ENCODE measurements around the gene SEMA7A. TPM values are rescaled to one million over a fixed set of nuclear protein-coding genes. Genes with fewer than 3 reads are reported as not detected.
"Not testable (repeated sequence)": the region's sequence is repeated elsewhere in the genome, so short reads cannot be mapped to it uniquely, and the experiment has no call there.

The SEMA7A gene
- total RNA-seq, 1 experiment from 2014 or later, result 74.8 TPM

GRCh38 chr15:74460298-74460697 lies 26.5 kb upstream of the SEMA7A start:
- peaks cover 19% of the 10 kb centered on the region for H3K36me3 Mint-ChIP-seq (ENCODE audit: insufficient read depth, unreplicated experiment)
- intact Hi-C loops (cut with micrococcal nuclease; ENCODE audit: unreplicated experiment), result loop anchor here (2.0 kb wide), 1 partner anchor 87 kb away; no protein-coding TSS in a partner anchor
- no peak for TF ChIP-seq CTCF (IDR thresholded peaks at IDR 0.05; ENCODE audit: unreplicated experiment)
- H3K4me1 Mint-ChIP-seq (ENCODE audit: low read depth, unreplicated experiment), result peaks cover 26% of the 10 kb centered on the region
- no TSS peak for BruUV-seq (replicated peaks)
- H3K27ac Mint-ChIP-seq (ENCODE audit: unreplicated experiment), result peak overlapping the region; percentile 2
- no peaks in the 10 kb centered on the region for H3K27me3 Mint-ChIP-seq (ENCODE audit: unreplicated experiment)
- H3K9me3 Mint-ChIP-seq (ENCODE audit: low read depth, unreplicated experiment), result peaks cover 9% of the 10 kb centered on the region
- no peak for DNase-seq
- CTCF ChIA-PET, result interaction anchor here (0.6 to 1.8 kb wide), 5 partner anchors 12 to 148 kb away, joined by 3 to 6 read pairs (median 3); no protein-coding TSS in a partner anchor
- H3K4me3 Mint-ChIP-seq (ENCODE audit: low read depth, unreplicated experiment), result peak overlapping the region; percentile 66

GRCh38 chr15:74459798-74460197 lies 26.0 kb upstream of the SEMA7A start:
- DNase-seq; H3K27ac Mint-ChIP-seq (ENCODE audit: unreplicated experiment); H3K27me3 Mint-ChIP-seq (ENCODE audit: unreplicated experiment); BruUV-seq (replicated peaks); H3K9me3 Mint-ChIP-seq (ENCODE audit: low read depth, unreplicated experiment): not testable (repeated sequence)
- intact Hi-C loops (cut with micrococcal nuclease; ENCODE audit: unreplicated experiment), result loop anchor here (2.0 kb wide), 1 partner anchor 87 kb away; no protein-coding TSS in a partner anchor
- Mint-ChIP-seq H3K36me3 (ENCODE audit: insufficient read depth, unreplicated experiment) (peaks cover 19% of the 10 kb centered on the region), H3K4me3 (ENCODE audit: low read depth, unreplicated experiment) (peak overlapping the region; percentile 66), H3K4me1 (ENCODE audit: low read depth, unreplicated experiment) (peaks cover 26% of the 10 kb centered on the region)
- CTCF ChIA-PET, result interaction anchor here (0.7 kb wide), 1 partner anchor 509 kb away, joined by 6 read pairs; no protein-coding TSS in a partner anchor

- no peak for TF ChIP-seq CTCF (IDR thresholded peaks at IDR 0.05; ENCODE audit: unreplicated experiment)
- no peak overlapping the region for H3K27ac Mint-ChIP-seq (ENCODE audit: unreplicated experiment)
- intact Hi-C loops (cut with micrococcal nuclease; ENCODE audit: unreplicated experiment), result no loop called here
- no peak overlapping the region for H3K4me3 Mint-ChIP-seq (ENCODE audit: low read depth, unreplicated experiment)
- peaks cover 26% of the 10 kb centered on the region for H3K4me1 Mint-ChIP-seq (ENCODE audit: low read depth, unreplicated experiment)
- BruUV-seq (replicated peaks), result no TSS peak
- H3K36me3 Mint-ChIP-seq (ENCODE audit: insufficient read depth, unreplicated experiment), result peaks cover 23% of the 10 kb centered on the region
- DNase-seq, result no peak
- no peaks in the 10 kb centered on the region for H3K27me3 Mint-ChIP-seq (ENCODE audit: unreplicated experiment)
- peaks cover 3% of the 10 kb centered on the region for H3K9me3 Mint-ChIP-seq (ENCODE audit: low read depth, unreplicated experiment)
- CTCF ChIA-PET, result no interaction called here
These were observed 24.7 kb upstream of the SEMA7A start for GRCh38 chr15:74458473-74458872.

GRCh38 chr15:74457036-74457435 lies 23.3 kb upstream of the SEMA7A start:
- H3K4me3 Mint-ChIP-seq (ENCODE audit: low read depth, unreplicated experiment); H3K27ac Mint-ChIP-seq (ENCODE audit: unreplicated experiment); intact Hi-C loops (cut with micrococcal nuclease; ENCODE audit: unreplicated experiment); DNase-seq; BruUV-seq (replicated peaks); H3K9me3 Mint-ChIP-seq (ENCODE audit: low read depth, unreplicated experiment); H3K27me3 Mint-ChIP-seq (ENCODE audit: unreplicated experiment); CTCF ChIA-PET: not testable (repeated sequence)
- H3K4me1 Mint-ChIP-seq (ENCODE audit: low read depth, unreplicated experiment), result peaks cover 15% of the 10 kb centered on the region
- peaks cover 21% of the 10 kb centered on the region for H3K36me3 Mint-ChIP-seq (ENCODE audit: insufficient read depth, unreplicated experiment)

DNA sequence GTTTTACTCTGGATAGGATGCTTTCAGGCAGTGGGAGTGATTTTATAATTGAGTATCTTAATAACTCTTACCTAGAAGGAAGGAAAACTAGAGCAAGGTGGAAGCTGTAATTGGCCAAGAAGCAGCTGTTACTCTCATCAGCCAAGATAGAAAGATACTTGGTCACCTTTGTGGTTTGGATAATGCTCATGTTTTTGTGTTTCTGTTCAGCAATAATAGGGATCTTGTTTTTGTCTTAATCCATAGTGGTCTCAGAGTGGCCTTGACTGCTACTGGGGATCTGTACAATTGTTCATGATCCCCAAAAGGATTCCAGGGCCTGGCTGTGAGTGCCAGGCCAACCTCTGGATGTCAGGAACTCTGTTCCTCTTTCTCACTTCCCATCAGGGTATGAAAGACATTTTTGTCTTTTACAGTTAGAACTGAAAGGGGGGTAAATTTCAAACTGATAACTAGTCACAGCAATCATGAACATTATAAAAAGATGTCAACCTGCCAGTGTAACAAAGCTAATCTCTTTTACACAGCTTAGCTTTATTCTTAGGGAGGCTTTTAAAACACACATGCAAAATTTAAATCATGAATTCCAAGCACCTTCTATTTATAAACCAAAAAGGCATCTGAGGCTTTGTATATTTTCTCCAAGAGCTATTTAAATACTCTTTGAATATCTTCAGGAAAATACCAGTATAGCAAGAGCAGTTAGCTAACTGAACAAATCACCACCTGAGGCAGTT lies 21.2 kb upstream of the SEMA7A start:
- H3K36me3 Mint-ChIP-seq (ENCODE audit: insufficient read depth, unreplicated experiment), result peaks cover 5% of the 10 kb centered on the region
- no TSS peak for BruUV-seq (replicated peaks)
- no peak overlapping the region for H3K27ac Mint-ChIP-seq (ENCODE audit: unreplicated experiment)
- no peaks in the 10 kb centered on the region for H3K27me3 Mint-ChIP-seq (ENCODE audit: unreplicated experiment)
- H3K4me1 Mint-ChIP-seq (ENCODE audit: low read depth, unreplicated experiment), result peaks cover under 1% of the 10 kb centered on the region
- H3K4me3 Mint-ChIP-seq (ENCODE audit: low read depth, unreplicated experiment), result no peak overlapping the region
- DNase-seq, result no peak
- no peaks in the 10 kb centered on the region for H3K9me3 Mint-ChIP-seq (ENCODE audit: low read depth, unreplicated experiment)
- TF ChIP-seq CTCF (IDR thresholded peaks at IDR 0.05; ENCODE audit: unreplicated experiment), result no peak
- CTCF ChIA-PET, result interaction anchor here (0.9 kb wide), 1 partner anchor 73 kb away, joined by 3 read pairs; no protein-coding TSS in a partner anchor
- intact Hi-C loops (cut with micrococcal nuclease; ENCODE audit: unreplicated experiment), result no loop called here
